ENCODE data around the gene TPCN1. TPM values are rescaled to one million over a fixed set of nuclear protein-coding genes. Genes with fewer than 3 reads are reported as not detected.
A peak's percentile ranks its signal among the peaks of the same experiment; 100 is the strongest.

The TPCN1 gene
- total RNA-seq, 1 donor from 2014 or later = 43.1 TPM

DNA sequence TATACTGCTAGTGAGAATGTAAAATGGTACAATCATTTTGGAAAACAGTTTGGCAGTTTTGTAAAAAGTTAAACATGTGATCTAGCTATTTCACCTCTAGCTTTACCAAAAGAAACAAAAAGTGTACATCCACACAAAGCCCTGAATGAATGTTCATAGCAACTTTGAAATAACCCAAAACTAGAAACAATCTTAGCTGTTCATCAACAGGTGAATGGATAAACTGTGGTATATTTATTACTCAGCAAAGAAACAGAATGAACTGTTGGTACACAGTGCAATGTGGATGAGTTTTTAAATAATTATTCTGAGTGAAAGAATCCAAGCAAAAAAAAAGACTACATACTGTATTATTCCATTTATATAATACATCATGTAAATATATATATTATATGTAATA, 36.3 kb downstream of the TPCN1 start:
- no peak for DNase-seq (ENCODE audit: low read depth)

DNA sequence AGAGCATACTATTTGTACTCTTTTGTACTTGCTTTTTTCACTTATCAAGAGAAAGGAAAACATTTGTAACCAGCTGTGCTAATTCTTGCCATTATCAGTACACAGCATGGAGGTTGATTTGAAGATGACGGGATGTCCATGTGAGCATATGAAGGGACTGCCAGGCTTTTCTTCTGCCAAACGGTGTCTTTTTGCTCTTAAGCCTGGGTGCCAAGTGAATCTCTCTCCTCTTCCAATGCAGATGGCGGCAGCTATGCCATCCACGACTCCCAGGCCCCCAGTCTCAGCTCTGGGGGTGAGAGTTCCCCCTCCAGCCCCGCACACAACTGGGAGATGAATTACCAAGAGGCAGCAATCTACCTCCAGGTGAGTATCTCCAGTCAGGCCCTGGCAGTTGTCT, 38.9 kb downstream of the TPCN1 start:
- no peak for DNase-seq (ENCODE audit: low read depth)

DNA sequence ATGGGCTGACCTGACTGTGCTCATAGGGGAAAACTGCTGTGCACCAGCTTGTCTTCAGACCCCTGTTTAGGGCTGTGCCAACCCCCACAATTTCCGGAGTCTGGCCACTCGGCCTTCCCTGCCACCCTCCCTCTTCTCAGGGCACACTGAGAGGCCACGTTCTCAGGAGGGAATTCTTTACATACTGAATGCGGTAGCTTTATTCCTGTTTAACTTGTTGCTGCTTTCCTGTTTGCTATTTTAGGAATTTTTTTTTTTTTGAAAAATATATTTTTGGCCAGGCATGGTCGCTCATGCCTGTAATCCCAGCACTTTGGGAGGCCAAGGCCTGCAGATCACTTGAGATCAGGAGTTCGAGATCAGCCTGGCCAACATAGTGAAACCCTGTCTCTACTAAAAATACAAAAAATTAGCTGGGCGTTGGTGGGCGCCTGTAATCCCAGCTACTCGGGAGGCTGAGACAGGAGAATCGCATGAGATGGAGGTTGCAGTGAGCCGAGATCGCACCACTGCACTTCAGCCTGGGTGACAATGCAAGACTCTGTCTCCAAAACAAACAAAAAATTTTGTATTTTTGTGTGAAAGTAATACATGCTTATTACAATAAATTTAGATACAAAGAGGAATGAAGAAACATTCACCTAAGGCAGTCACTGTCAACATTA, 39.5 kb downstream of the TPCN1 start:
- no peak for DNase-seq (ENCODE audit: low read depth)

DNA sequence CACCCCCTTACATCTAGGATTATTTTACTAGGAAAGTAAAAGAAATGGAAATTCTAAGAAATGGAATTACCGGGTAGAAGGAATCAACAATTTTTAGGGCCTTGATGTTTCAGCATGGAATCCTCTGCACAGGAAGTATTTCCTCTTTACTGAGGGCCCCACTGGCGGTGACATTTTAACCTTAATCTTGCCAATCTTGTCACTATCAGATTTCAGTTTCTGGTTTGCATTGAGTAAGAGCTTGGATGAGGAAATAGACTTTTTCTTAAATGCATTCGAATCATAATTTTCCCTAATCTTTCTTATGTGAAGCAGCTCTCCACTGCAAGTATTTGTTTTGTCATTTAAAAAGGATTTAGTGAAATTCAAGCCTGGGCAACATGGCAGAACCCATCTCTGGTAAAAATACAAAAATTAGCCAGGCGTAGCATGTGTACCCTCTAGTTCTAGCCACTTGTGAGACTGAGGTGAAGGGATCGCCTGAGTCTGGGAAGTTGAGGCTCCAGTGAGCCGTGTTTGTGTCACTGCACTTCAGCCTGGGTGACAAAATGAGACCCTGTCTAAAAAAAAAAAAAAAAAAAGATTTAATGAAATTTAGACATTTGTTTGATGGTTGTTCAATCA, 40.7 kb downstream of the TPCN1 start:
- DNase-seq (ENCODE audit: low read depth) = no peak

DNA sequence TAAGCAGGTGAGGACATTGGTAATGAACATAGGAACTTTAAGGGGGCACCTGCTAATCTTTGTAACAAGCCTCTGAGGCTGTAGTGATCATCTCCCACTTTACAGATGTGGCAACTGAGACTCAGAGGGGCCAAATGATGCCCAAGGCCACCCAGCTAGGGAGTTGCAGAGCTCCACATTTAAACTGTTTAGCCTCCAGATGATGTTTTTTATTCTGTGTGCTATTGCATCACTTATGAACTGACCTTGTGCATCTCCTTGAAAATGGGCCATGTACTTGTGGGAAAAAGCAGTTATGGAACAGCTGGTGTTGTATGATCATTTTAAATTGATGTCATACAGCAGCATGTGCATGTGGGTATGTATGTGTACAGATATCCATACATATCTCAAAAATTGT, 41.4 kb downstream of the TPCN1 start:
- no peak for DNase-seq (ENCODE audit: low read depth)

DNA sequence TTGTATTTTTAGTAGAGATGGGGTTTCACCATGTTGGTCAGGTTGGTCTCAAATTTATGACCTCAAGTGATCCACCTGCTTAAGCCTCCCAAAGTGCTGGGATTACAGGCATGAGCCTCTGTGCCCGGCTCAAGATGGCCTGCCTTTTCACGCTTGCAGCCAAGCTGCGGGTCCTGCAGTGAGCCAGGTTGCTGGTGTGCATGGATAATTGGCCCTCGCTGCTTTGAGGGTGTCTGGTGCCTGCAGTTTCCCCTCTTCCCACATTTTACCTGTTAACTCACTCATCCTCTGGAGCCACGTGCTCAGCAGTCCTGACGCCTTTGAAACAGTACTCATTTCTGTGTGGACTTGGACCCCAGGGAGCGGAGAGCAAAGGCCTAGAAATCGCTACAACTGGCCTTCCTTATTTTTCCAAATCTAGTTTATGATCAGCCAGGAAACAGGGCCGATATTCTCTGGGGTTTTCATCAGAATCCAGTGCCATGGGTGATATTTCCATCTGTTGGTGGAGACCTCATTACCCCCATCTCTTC, 42.2 kb downstream of the TPCN1 start:
- DNase-seq (ENCODE audit: low read depth) = no peak

DNA sequence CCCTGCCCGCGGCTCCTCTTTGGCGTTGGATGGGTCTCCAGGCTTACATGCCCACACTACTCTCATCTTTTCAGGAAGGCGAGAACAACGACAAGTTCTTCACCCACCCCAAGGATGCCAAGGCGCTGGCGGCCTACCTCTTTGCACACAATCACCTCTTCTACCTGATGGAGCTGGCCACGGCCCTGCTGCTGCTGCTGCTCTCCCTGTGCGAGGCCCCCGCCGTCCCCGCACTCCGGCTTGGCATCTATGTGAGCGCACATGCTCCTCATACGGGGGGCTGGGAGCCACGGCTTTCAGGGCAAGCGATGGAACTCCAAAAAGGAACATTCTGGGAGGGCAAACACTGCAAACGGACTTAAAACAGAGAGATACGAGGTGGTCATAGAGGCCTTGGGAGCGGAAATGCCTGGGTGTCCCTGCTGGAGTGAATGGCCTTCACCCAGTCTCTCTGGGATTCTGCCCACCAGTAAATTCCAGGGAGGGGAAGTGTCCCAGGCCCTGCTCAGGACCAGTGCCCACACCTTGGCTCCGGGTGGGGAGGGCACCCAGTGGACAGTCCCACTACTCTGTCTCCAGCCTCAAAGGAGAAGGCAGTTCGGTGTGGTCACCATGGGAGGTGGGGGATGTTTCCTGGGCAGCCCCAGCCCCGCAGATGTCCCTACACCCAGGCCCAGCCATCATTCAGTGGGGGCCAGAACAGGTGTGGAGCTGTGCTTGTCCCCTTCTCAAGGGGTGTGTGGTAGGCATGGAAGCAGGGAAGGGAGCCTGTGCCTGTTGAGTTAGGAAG, 45.0 kb downstream of the TPCN1 start:
- no peak for DNase-seq (ENCODE audit: low read depth)

DNA sequence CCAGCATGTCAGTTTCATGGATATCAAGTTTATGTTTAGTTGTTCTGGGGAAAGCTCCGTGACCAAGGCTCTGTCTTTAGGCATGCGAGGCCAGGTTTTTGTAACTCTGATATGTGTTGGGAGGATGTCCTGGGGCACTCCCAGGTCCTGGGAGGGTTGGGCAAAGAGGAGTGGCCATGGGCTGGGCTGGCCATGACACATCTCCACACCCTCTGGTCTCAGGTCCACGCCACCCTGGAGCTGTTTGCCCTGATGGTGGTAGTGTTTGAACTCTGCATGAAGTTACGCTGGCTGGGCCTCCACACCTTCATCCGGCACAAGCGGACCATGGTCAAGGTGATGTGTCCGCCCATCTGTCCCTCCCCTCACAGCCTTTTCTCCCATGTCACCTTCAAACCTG, 46.4 kb downstream of the TPCN1 start:
- no peak for DNase-seq (ENCODE audit: low read depth)

DNA sequence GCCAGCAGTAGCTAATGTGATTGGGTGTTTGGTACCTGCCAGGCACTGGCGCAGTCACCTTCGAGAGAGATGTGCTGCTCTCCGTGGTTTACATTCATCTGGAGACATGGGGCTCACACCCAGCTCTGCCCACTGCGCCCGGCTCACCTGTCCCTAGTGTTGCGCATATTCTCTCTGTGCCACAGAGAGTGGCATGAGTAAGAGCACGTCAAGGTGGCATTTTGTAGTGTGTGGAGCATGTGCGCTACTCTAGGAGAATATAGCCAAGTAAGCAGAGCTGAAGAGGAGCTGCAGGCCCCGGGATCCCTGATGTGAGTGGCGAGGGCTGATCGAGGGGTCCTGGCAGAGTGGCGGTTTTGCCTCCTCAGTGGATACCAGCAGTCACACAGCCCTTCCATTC, 46.9 kb downstream of the TPCN1 start:
- DNase-seq (ENCODE audit: low read depth) = no peak

DNA sequence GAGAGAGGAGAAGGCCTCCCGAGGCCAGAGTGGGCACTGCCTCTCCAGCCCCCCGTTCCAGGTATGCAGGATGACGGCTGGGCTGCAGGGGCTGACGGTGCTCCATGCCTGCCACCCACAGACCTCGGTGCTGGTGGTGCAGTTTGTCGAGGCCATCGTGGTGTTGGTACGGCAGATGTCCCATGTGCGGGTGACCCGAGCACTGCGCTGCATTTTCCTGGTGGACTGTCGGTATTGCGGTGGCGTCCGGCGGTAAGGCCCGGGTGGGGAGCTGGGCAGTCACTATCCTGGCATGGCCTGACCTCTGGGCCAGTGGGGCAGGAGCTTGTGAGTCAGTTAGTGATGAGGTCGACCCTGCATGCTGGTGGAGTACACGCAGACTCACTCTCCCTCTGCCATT, 47.4 kb downstream of the TPCN1 start:
- DNase-seq (ENCODE audit: low read depth) = no peak

DNA sequence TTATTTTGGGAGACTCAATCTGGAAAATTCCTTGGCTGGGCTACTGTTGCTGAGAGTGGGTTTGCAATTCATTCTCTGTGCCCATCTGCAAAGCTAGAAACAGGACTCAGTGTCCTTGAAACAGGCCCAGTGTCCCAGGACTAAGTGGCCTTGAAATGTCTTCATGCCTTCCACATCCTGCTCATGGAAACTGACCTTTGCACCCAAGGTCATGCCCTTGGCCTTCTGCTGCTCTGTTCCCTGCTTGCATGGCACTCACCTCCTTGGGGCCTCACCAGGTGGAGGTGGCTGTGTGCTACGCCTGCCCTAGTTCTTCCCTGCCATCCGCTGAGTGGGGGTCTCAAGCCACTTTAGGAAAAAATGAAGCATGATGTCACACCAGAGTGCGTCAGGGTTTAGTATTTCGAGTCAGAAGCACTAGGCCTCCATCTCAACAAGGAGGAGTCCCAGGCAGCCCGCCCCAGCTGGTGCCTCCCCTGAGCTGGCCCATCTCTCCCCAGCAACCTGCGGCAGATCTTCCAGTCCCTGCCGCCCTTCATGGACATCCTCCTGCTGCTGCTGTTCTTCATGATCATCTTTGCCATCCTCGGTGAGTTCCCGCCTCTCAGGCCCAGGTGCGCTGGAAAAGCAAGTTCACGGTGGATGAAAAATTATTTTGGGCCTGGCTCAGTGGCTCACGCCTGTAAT, 48.1 kb downstream of the TPCN1 start:
- no peak for DNase-seq (ENCODE audit: low read depth)

DNA sequence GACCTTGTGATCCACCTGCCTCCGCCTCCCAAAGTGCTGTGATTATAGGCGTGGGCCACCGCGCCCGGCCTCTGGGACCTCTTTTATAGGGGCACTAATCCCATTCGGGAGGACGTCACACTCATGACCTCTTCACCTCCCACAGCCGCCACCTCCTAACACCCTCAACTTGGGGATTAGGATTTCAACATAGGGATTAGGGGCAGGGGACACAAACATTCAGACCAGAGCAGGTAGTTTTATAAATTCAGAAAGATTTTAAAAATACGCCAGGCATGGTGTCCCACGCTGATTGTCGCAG, 49.4 kb downstream of the TPCN1 start:
- no peak for DNase-seq (ENCODE audit: low read depth)

DNA sequence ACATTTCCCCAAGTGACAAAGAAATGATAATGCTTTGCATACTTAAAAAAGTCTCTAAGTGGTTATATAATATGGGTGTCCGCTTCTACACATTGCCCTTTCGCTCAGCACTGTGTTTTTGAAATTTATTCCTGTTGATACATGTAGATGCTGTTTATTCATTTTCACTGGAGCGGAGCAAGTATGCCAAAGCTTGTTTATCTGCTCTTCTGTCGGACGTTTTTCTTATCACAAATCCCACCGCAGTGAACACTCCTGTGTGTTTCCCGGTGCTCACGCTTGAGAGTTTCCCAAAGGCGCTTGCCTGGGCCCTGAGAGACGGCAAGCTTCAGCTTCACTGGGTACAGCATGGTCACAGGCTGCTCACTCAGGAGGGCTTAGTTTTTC, 50.2 kb downstream of the TPCN1 start:
- no peak for DNase-seq (ENCODE audit: low read depth)

DNA sequence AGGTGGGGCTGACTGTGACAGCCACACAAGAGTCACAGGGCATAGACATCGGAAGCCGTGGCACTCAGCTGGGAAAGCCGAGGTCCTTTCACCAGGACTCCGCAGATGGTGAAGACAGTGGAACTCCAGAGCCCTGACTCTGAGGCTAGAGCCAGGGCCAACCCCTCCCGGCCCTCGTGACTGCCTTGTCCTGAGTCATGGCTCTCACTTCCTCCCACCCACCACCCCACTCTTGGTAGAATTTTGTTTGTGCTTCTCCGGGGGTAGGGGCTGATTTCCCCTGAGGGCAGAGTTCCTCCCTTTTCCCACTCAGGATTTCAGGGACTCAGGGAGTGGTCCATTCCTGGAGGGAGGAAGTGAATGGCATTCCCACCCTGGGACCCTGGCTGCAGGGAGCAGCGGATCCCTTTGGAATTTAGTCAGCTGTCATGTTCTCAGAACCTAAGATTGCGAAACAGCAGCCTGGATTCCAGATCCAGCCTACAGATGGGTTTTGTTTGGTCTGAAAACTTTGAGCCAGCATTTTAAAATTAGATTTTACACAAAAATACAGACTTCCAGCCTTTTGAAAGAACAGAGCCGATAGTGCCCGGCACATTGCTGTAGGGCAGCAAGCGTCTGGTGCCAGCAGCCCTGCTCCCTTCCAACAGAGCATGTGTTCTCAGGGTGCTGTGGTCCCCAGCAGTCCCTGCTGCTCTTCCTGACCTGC, 50.7 kb downstream of the TPCN1 start:
- peak; percentile 93 for DNase-seq (ENCODE audit: low read depth)

DNA sequence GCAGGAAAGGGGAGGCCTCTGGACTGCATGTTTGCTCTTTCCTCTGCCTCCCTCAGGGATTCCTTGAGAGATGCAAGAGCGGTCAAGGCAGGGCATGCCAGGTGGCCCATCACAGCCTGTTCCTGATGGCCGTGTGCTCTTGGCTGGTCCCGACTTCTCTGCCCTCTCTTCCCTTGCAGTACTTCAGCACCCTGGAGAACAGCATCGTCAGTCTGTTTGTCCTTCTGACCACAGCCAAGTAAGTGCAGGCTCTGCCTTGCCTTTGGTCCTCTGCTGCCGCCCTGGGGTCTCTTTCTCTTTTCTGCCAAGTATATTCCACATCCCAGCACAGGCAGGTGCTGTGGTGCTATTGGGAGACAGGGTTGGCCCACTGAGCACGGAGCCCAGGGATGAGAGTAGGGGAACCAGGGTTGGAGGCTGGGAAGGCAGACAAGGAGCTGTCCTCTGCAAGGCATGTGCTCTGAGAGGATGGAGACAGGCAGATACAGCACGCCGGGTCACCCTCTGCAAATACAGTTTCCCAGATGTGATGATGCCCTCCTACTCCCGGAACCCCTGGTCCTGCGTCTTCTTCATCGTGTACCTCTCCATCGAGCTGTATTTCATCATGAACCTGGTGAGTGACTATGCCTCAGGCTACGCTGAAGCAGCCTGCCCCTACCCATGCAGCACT, 51.9 kb downstream of the TPCN1 start:
- DNase-seq (ENCODE audit: low read depth) = peak; percentile 49

DNA sequence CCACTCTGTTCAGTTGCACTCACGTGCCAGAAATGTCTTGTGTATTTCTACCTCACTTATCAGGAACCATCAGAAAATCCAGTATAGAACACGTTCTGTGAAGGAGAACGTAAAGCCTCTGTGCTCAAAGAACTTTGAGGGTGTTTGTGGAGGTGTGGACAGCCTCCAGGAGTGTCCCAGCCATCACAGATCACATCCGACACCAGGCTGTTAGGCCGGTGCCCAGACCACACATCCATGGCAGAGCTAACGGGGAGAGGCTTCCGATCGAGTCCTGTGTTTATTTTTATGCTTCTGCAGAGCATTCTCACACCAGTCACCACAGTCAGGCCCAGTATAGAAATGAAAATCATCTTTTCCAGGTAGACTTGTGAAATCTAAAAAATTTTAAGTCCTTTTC, 53.6 kb downstream of the TPCN1 start:
- no peak for DNase-seq (ENCODE audit: low read depth)

DNA sequence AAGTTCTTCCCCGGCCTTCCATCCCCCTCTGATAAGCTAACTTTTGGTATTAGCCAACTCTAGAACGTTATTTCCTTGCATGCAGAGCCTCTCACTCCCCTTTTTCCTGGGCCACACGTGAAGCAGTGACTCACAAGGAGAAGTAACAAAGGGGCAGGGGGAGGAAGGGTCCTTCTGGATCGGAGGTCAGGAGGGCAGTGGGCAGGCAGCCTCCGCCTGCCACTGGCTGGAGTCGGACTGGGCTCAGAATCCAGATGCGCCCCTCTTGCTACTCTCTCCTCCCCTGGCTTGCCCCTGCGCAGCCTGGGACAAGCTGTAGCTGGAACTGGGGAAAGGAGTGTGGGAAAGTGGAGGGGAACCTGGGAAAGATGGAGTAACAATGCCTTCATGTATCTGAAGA, 55.0 kb downstream of the TPCN1 start:
- DNase-seq (ENCODE audit: low read depth) = no peak

DNA sequence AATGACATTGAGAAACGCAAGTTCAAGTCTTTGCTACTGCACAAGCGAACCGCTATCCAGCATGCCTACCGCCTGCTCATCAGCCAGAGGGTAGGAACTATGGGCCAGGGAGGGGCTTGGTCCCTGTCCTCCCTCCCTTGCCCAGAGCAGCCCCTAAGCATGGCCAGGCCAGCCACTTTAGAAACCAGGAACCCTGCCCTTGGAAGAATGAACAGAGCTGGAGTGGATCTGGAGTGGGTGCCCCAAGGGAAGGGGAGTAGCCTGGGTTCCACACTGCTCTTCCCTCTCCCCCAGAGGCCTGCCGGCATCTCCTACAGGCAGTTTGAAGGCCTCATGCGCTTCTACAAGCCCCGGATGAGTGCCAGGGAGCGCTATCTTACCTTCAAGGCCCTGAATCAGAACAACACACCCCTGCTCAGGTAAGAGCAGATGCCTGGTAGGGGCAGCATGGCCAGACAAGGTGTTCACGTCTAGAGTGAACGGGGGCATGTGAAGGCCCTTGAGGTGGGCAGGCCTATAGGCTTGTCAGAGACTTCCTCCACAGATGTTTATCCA, 55.8 kb downstream of the TPCN1 start:
- no peak for DNase-seq (ENCODE audit: low read depth)

DNA sequence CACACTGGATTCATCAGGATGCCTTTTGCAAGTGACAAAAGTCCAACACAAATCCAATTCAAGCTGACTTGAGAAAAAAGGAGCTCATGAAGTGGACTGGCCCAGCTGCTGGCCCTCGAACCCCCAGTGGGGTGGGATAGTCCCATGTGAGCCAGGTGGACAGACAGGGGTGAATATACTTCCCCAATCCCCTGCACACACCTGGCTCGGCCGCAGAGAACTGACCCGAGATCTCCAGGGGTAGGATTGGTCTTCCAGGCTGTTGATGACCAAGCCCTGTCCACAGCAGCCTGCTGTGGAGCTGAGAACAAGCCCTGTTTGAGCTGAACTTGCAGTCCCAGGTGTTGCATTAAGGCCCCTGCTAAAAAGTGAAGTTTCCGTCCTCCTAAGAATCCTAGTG, 56.2 kb downstream of the TPCN1 start:
- DNase-seq (ENCODE audit: low read depth) = no peak

DNA sequence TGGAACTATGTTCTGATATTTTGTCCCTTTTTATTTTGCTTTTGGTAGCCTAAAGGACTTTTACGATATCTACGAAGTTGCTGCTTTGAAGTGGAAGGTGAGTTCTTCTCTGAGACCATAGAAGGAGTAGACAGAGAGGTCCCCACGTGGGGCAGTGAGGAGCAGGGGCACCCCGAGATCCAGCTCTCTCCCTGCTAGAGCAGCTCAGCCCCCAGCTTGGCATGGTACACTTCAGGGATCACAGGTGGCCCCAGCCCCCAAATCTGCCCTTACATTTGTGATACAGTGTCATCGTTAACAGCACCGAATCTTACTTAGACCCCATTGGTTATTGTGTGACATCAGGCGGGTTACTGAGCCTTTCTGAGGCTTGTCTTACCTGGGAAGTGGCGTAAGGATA, 56.9 kb downstream of the TPCN1 start:
- DNase-seq (ENCODE audit: low read depth) = no peak

DNA sequence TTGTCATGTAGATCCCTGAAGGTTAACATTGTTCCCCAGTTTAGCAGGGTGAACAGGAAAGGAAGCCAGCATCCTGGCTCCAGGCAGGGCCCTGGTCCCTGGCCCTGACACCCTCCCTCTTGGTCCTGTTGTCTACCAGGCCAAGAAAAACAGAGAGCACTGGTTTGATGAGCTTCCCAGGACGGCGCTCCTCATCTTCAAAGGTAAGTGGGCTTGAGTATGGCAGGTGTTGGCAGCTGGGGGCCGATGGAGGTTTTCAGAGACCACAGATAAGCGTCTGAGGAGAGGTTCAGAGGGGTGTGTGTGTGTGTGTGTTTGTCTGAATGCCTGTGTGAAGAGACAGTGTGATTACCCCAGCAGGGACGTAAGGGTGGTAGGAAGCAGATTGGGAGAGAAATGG, 57.4 kb downstream of the TPCN1 start:
- DNase-seq (ENCODE audit: low read depth) = no peak

Measured in myocyte (in vitro differentiated cells).